Parathyroid adenoma (tissue), 2 donors: ENCODE measurements around the gene OPA3.

Source experiments
- H2AFZ ChIP-seq: fragments of 300-600 bp; sonication (generic); one replicate; pipeline ENCODE4 v1.7.0; 2017; ENCODE audit warnings: antibody characterized with exemption, mild to moderate bottlenecking
- H3K27ac ChIP-seq: fragments of 300-600 bp; sonication (generic); one replicate; pipeline ENCODE4 v1.7.0; 2017
- H3K27me3 ChIP-seq: fragments of 300-600 bp; sonication (generic); one replicate; pipeline ENCODE4 v1.7.0; 2017; ENCODE audit warnings: low read length; ENCODE audit not compliant: control insufficient read depth, insufficient read depth
- H3K36me3 ChIP-seq: fragments of 300-600 bp; sonication (generic); one replicate; pipeline ENCODE4 v1.7.0; 2017; ENCODE audit warnings: low read length; ENCODE audit not compliant: control insufficient read depth, insufficient read depth
- H3K4me1 ChIP-seq: fragments of 300-600 bp; sonication (generic); one replicate; pipeline ENCODE4 v1.7.0; 2017; ENCODE audit warnings: control low read depth
- H3K4me2 ChIP-seq: fragments of 300-600 bp; sonication (generic); one replicate; pipeline ENCODE4 v1.7.0; 2017; ENCODE audit warnings: low read length
- H3K4me3 ChIP-seq: fragments of 300-600 bp; sonication (generic); one replicate; pipeline ENCODE4 v1.7.0; 2017; ENCODE audit warnings: low read depth, low read length
- H3K79me2 ChIP-seq: fragments of 300-600 bp; sonication (generic); one replicate; pipeline ENCODE4 v1.7.0; 2017; ENCODE audit warnings: control low read depth
- H3K9ac ChIP-seq: fragments of 300-600 bp; sonication (generic); one replicate; pipeline ENCODE4 v1.7.0; 2017; ENCODE audit warnings: mild to moderate bottlenecking
- H3K9me3 ChIP-seq: fragments of 300-600 bp; sonication (generic); one replicate; pipeline ENCODE4 v1.7.0; 2017; ENCODE audit warnings: low read length; ENCODE audit not compliant: control insufficient read depth
- TF ChIP-seq, protein P1 (sequence below): fragments of 300-600 bp; sonication (generic); IDR thresholded peaks from one replicate; pipeline ENCODE4 v1.7.0; 2017; ENCODE audit warnings: antibody characterized with exemption, mild to moderate bottlenecking
- donor health status: primary hyperparathyroidism.

OPA3 gene

DNA sequence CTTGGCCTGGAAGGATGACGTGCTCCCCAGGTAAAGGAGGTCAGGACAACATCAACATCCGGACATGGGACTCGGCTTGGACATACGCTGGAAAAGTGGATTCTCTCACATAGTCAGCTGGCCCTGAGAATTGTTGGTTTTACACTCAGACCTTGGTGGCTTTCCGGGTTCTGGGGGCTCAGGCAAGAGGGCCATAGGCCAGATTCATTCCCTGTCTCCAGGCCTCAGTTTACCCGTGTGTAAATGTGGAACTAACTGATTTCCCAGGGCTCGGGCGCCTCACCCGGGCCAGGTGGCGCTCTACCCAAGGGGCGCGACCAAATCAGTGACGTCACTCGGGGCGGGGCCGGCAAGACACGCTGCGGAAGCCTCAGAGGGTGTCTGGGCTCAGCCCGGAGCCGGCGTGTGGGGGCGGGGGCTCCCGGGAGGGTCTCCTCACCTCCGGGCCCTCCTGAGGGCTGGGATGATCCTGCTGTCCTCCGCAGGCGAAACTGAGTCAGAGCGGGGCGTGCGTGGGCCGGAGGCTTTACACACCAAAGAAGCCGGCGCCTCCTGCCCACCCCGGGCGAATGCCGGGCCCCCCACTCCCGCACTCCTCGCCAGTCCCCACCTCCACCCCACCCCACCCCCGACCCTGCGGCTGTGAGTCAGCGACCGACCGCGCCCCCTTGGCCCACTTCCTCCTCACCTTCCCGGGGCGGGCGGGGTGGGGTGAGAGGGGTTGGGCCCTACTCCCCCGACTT is 78.2 kb downstream of the OPA3 start:
- TF ChIP-seq, protein P1, sequence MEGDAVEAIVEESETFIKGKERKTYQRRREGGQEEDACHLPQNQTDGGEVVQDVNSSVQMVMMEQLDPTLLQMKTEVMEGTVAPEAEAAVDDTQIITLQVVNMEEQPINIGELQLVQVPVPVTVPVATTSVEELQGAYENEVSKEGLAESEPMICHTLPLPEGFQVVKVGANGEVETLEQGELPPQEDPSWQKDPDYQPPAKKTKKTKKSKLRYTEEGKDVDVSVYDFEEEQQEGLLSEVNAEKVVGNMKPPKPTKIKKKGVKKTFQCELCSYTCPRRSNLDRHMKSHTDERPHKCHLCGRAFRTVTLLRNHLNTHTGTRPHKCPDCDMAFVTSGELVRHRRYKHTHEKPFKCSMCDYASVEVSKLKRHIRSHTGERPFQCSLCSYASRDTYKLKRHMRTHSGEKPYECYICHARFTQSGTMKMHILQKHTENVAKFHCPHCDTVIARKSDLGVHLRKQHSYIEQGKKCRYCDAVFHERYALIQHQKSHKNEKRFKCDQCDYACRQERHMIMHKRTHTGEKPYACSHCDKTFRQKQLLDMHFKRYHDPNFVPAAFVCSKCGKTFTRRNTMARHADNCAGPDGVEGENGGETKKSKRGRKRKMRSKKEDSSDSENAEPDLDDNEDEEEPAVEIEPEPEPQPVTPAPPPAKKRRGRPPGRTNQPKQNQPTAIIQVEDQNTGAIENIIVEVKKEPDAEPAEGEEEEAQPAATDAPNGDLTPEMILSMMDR: peak; percentile 76
- H3K27me3 ChIP-seq: no peaks in the 10 kb centered on the region
- peak overlapping the region; percentile 81 for H3K27ac ChIP-seq
- H2AFZ ChIP-seq: peak overlapping the region; percentile 70
- peak overlapping the region; percentile 84 for H3K4me2 ChIP-seq
- H3K4me3 ChIP-seq: peak overlapping the region; percentile 92
- H3K9ac ChIP-seq: no peak overlapping the region
- H3K36me3 ChIP-seq: no peaks in the 10 kb centered on the region
- H3K9me3 ChIP-seq: no peaks in the 10 kb centered on the region
- H3K4me1 ChIP-seq: peaks cover 4% of the 10 kb centered on the region
- peaks cover 9% of the 10 kb centered on the region for H3K79me2 ChIP-seq

DNA sequence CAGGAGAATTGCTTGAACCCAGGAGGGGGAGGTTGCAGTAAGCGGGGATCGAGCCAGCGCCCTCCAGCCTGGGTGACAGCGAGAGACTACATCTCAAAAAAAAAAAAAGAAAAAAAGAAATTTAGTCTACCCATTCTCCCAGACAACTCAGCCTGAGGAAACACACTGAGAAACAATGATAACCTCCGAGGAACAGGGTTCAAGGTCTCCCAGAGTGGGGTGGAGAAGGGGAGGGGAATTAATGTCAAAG is 78.7 kb downstream of the OPA3 start:
- Histone ChIP-seq H3K4me3 (peak overlapping the region; percentile 92), H3K27me3 (no peaks in the 10 kb centered on the region), H3K36me3 (no peaks in the 10 kb centered on the region), H2AFZ (peak overlapping the region; percentile 70), H3K27ac (peak overlapping the region; percentile 81), H3K4me2 (peak overlapping the region; percentile 84), H3K9ac (no peak overlapping the region), H3K9me3 (no peaks in the 10 kb centered on the region), H3K79me2 (peaks cover 9% of the 10 kb centered on the region), H3K4me1 (peaks cover 4% of the 10 kb centered on the region)
- TF ChIP-seq, protein P1: no peak

DNA sequence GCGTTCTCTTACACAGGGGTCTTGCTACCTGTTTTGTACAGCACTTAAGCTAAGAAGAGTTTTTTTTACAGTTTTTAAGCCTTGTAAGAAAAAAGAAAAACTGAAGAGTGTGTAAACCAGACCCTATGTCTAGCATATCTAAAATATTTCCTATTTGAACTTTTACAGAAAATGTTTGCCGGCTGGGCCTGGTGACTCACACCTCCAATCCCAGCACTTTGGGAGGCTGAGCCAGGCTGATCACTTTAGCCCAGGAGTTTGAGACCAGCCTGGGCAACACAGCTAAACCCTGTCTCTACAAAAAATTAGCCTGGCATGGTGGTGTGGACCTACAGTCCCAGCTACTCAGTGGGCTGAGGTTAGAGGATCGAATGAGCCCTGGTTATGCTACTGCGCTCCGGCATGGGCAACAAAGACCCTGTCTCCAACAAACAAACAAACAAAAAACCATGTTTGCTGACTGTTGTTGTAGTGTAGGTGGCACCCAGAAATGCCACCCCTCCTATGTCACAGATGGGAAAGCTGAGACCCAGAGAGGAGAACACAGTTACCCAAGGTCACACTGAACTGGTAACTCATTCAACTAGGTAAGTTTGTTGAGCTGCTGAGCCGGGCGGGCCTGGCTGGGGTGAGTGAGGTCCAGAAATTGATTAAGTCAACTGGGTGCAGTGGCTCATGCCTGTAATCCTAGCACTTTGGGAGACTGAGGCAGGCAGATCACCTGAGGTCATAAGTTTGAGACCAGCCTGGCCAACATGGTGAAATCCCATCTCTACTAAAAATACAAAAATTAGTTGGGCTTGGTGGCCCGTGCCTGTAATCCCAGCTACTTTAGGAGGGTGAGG is 79.2 kb downstream of the OPA3 start:
- no peaks in the 10 kb centered on the region for H3K36me3 ChIP-seq
- H3K9me3 ChIP-seq: no peaks in the 10 kb centered on the region
- no peak overlapping the region for H3K4me2 ChIP-seq
- no peaks in the 10 kb centered on the region for H3K27me3 ChIP-seq
- H3K27ac ChIP-seq: no peak overlapping the region
- H3K9ac ChIP-seq: no peak overlapping the region
- no peak overlapping the region for H2AFZ ChIP-seq
- no peak overlapping the region for H3K4me3 ChIP-seq
- peaks cover 8% of the 10 kb centered on the region for H3K79me2 ChIP-seq
- H3K4me1 ChIP-seq: peaks cover 4% of the 10 kb centered on the region
- TF ChIP-seq, protein P1: no peak

DNA sequence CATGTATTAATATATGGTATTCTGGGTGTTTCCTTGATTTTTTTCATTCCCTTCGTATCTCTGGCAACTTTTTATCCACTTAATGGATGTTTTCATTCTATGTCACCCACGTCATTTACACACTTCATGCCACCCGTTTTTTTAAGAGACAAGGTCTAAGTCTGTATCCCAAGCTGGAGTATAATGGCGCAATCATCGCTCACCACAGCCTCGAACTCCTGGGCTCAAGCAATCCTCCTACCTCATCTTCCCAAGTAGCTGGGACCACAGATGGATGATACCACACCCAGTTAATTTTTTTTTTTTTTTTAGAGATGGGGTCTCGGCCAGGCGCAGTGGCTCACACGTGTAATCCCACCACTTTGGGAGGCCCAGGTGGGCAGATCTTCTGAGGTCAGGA is 80.7 kb downstream of the OPA3 start:
- Histone ChIP-seq H3K27me3 (no peaks in the 10 kb centered on the region), H3K4me1 (no peaks in the 10 kb centered on the region), H3K27ac (no peak overlapping the region), H2AFZ (no peak overlapping the region), H3K9ac (no peak overlapping the region), H3K36me3 (no peaks in the 10 kb centered on the region), H3K9me3 (no peaks in the 10 kb centered on the region), H3K4me2 (no peak overlapping the region), H3K79me2 (peaks cover 6% of the 10 kb centered on the region), H3K4me3 (no peak overlapping the region)
- TF ChIP-seq, protein P1: no peak
